K562 (cell line): ENCODE data around the gene CREB3L1. TPM values are rescaled to one million over a fixed set of nuclear protein-coding genes. Genes with fewer than 3 reads are reported as not detected.

Experiments used
- CBX8 ChIP-seq: fragments of 200-600 bp; sonication (generic); IDR thresholded peaks from 2 replicates; pipeline ENCODE4 v1.6.1; 2012; ENCODE audit warnings: borderline replicate concordance, mixed run types, low read depth, mild to moderate bottlenecking, moderate library complexity, mixed read lengths, low read length, control low read depth, inconsistent platforms; ENCODE audit not compliant: poor library complexity, severe bottlenecking; ENCODE audit errors: extremely low read depth
- CGGBP1 ChIP-seq: fragments of 250-450 bp; sonication (Bioruptor Pico); IDR thresholded peaks from 2 replicates; pipeline ENCODE4 v1.9.0; 2021; ENCODE audit warnings: mild to moderate bottlenecking
- CREB3 ChIP-seq: fragments of 450-650 bp; conservative IDR thresholded peaks from 2 replicates; pipeline ENCODE4 v1.6.1; 2016; ENCODE audit warnings: missing genetic modification characterization, low read depth, mild to moderate bottlenecking, missing compliant biosample characterization, moderate library complexity
- ETS1 ChIP-seq: conservative IDR thresholded peaks from 2 replicates; pipeline ENCODE4 v1.6.1; 2011; ENCODE audit warnings: low read depth, mild to moderate bottlenecking, low read length; ENCODE audit not compliant: control insufficient read depth
- ETV6 ChIP-seq, 3 experiments: fragments of 150-350 bp in 1 of 3; sonication (generic) in 1 of 3; formaldehyde crosslinking in 1 of 3; IDR thresholded peaks; 2 replicates each; pipeline versions ENCODE4 v1.6.1 to v1.8.0; 2014 to 2022; ENCODE audit warnings: borderline replicate concordance in 2 of 3, low read depth in 2 of 3, antibody characterized with exemption in 1 of 3, low read length in 1 of 3, mild to moderate bottlenecking in 1 of 3, missing genetic modification reagents in 1 of 3
- KDM4B ChIP-seq, 2 experiments: fragments of 450-650 bp in 1 of 2; sonication (generic) in 1 of 2; IDR thresholded peaks; 2 replicates each; pipeline ENCODE4 v1.6.1; 2016 to 2017; ENCODE audit warnings: borderline replicate concordance in 2 of 2, antibody characterized with exemption in 1 of 2, low read depth in 1 of 2, mild to moderate bottlenecking in 1 of 2
- MEF2A ChIP-seq: IDR thresholded peaks from 2 replicates; pipeline ENCODE4 v1.6.1; 2011; ENCODE audit warnings: low read depth, mild to moderate bottlenecking, low read length, moderate library complexity; ENCODE audit not compliant: control insufficient read depth
- MXD1 ChIP-seq: fragments of 250-450 bp; sonication (Bioruptor Pico); IDR thresholded peaks from 2 replicates; pipeline ENCODE4 v1.8.0; 2021; ENCODE audit warnings: borderline replicate concordance, mild to moderate bottlenecking, moderate library complexity; ENCODE audit not compliant: poor library complexity, severe bottlenecking
- NR2C2 ChIP-seq, 2 experiments: fragments of 200-800 bp in 1 of 2; sonication (Bioruptor generic) in 1 of 2; sonication (generic) in 1 of 2; formaldehyde crosslinking in 1 of 2; IDR thresholded peaks; 2 replicates each; pipeline versions ENCODE4 v1.6.1 to v1.8.0; 2016 to 2022; ENCODE audit warnings: mild to moderate bottlenecking in 1 of 2, missing compliant biosample characterization in 1 of 2, missing genetic modification characterization in 1 of 2, missing genetic modification reagents in 1 of 2
- PHF20 ChIP-seq: fragments of 450-650 bp; IDR thresholded peaks from 2 replicates; pipeline ENCODE4 v1.6.1; 2018; ENCODE audit not compliant: partially characterized antibody
- PHF8 ChIP-seq: fragments of 200-600 bp; sonication (generic); IDR thresholded peaks from 2 replicates; pipeline ENCODE4 v1.6.1; 2012; ENCODE audit warnings: mixed run types, mild to moderate bottlenecking, inconsistent platforms, low read length, moderate library complexity, borderline replicate concordance
- PTRF ChIP-seq: fragments of 450-650 bp; IDR thresholded peaks from 2 replicates; pipeline ENCODE4 v1.6.1; 2016; ENCODE audit warnings: mild to moderate bottlenecking, missing genetic modification characterization, missing compliant biosample characterization
- PYGO2 ChIP-seq: fragments of 450-650 bp; IDR thresholded peaks from 2 replicates; pipeline ENCODE4 v1.6.1; 2016; ENCODE audit warnings: mild to moderate bottlenecking, missing genetic modification characterization, moderate library complexity, missing compliant biosample characterization
- SRSF1 ChIP-seq: fragments of 200-400 bp; formaldehyde crosslinking; IDR thresholded peaks from 2 replicates; pipeline ENCODE4 v1.6.1; 2017; ENCODE audit warnings: mild to moderate bottlenecking, low read depth, low read length, moderate library complexity
- TCF3 ChIP-seq: sonication (generic); formaldehyde crosslinking; IDR thresholded peaks from 2 replicates; pipeline ENCODE4 v1.4.0; 2020; ENCODE audit warnings: mild to moderate bottlenecking, missing genetic modification reagents
- ZMIZ1 ChIP-seq, 2 experiments: fragments of 150-350 bp in 1 of 2; IDR thresholded peaks; 2 replicates each; pipeline ENCODE4 v1.6.1; 2012 to 2016; ENCODE audit warnings: low read depth in 2 of 2, low read length in 2 of 2, mild to moderate bottlenecking in 1 of 2, moderate library complexity in 1 of 2
- ZNF507 ChIP-seq: conservative IDR thresholded peaks from 2 replicates; pipeline ENCODE4 v1.6.1; 2017; ENCODE audit warnings: missing genetic modification characterization, missing compliant biosample characterization
- polyA plus RNA-seq, 8 experiments: library from polyadenylated mRNA; depleted of rRNA in 4 of 8; stranded (reverse) in 5 of 8; unstranded in 3 of 8; fragments of >200 nt; fragmentation: Nextera tagmentation in 2 of 8; fragmentation: Illumina TruSeq in 1 of 8; extraction: Ambion mirVana in 2 of 8; extraction: Trizol in 1 of 8; gene quantifications; 2 replicates each; pipeline versions ENCODE4 v1.2.1 to v1.2.3, GENCODE V29; 2011 to 2014; ENCODE audit warnings: inconsistent platforms in 1 of 8, missing spikeins in 1 of 8
- total RNA-seq, 7 experiments: library from RNA; depleted of rRNA in 6 of 7; stranded (reverse); fragments of >200 nt in 6 of 7; fragmentation: Illumina TruSeq in 2 of 7; extraction: Trizol in 2 of 7; gene quantifications; 2 replicates each; pipeline versions ENCODE4 v1.2.1 to v1.2.3, GENCODE V29; 2011 to 2021; ENCODE audit warnings: low replicate concordance in 1 of 7

CREB3L1 gene
- total and polyA plus RNA-seq, 9 of the 15 experiments (the other 6 are each of a cell fraction or from before 2014, with no cell fraction given), result 1.2 to 27.6 (median 3.7) TPM

- no peak; a peak in 1 of 4 replicates for TF ChIP-seq ETV6 (IDR thresholded peaks at IDR 0.05; ENCODE audit: borderline replicate concordance in 1 of 2, low read depth in 2 of 2, low read length in 1 of 2)
- no peak; the same call in 1 of the 2 replicates for TF ChIP-seq ETV6 (CRISPR knock-in tag; IDR thresholded peaks at IDR 0.05; ENCODE audit: borderline replicate concordance)
- no peak for TF ChIP-seq ZMIZ1 (IDR thresholded peaks at IDR 0.05; ENCODE audit: low read depth in 2 of 2, low read length in 2 of 2)
- TF ChIP-seq CREB3 (tag), result no peak
- peak; percentile 28 for TF ChIP-seq PHF20
- no peak for TF ChIP-seq SRSF1
- 0 out of 2 replicates have a peak, but pooled peaks have one; percentile 37 for TF ChIP-seq TCF3 (CRISPR knock-in tag)
- TF ChIP-seq ETS1, result 0 out of 2 replicates have a peak, but pooled peaks have one; percentile 76
- no peak for TF ChIP-seq ZNF507 (tag)
- no peak for TF ChIP-seq PHF8
- no peak for TF ChIP-seq MXD1 (CRISPR knock-in tag)
- no peak for TF ChIP-seq KDM4B (IDR thresholded peaks at IDR 0.05; ENCODE audit: borderline replicate concordance in 2 of 2, low read depth in 1 of 2)
- no peak for TF ChIP-seq CBX8
- no peak for TF ChIP-seq PTRF
- TF ChIP-seq PYGO2 (tag), result no peak
- TF ChIP-seq MEF2A, result no peak
- TF ChIP-seq NR2C2 (CRISPR knock-in tag; IDR thresholded peaks at IDR 0.05), result no peak
- no peak for TF ChIP-seq NR2C2 (tag; IDR thresholded peaks at IDR 0.05)
- TF ChIP-seq CGGBP1, result no peak
These were observed 38.3 kb upstream of the CREB3L1 start (continued) for GRCh38 chr11:46238967-46239800.
